Gastroesophageal sphincter (tissue), 4 donors: ENCODE data around the gene KPNA4. TPM values are rescaled to one million over a fixed set of nuclear protein-coding genes. Genes with fewer than 3 reads are reported as not detected.

Experiments used
- ATAC-seq: fragments of 150-250 bp; one replicate; pipeline ENCODE4 v1.9.1; 2016; ENCODE audit warnings: mild to moderate bottlenecking, moderate library complexity
- H3K27ac ChIP-seq, 4 donors: fragments of 200-600 bp; sonication (generic) in 3 of 4; 1 replicate in 3 of 4; 2 replicates in 1 of 4; pipeline ENCODE4 v1.5.1; 2016 to 2019
- H3K27me3 ChIP-seq: fragments of 200-600 bp; sonication (generic); one replicate; pipeline ENCODE4 v1.5.1; 2019
- H3K36me3 ChIP-seq, 2 donors: fragments of 200-600 bp; sonication (generic); one replicate each; pipeline ENCODE4 v1.5.1; 2019; ENCODE audit warnings: control low read depth in 1 of 2
- H3K4me1 ChIP-seq, 3 donors: fragments of 200-600 bp; sonication (generic); 1 replicate in 2 of 3; 2 replicates in 1 of 3; pipeline ENCODE4 v1.5.1; 2016 to 2019; ENCODE audit warnings: control low read depth in 2 of 3
- H3K4me3 ChIP-seq, 2 donors: fragments of 200-600 bp; sonication (generic); one replicate each; pipeline ENCODE4 v1.5.1; 2019; ENCODE audit warnings: mild to moderate bottlenecking in 1 of 2, moderate library complexity in 1 of 2
- H3K9me3 ChIP-seq, 3 donors: fragments of 200-600 bp; sonication (generic); one replicate each; pipeline ENCODE4 v1.5.1; 2017 to 2019; ENCODE audit warnings: control low read depth in 2 of 3
- EP300 ChIP-seq: sonication (generic); formaldehyde crosslinking; IDR thresholded peaks from one replicate; pipeline ENCODE4 v1.6.1; 2017; ENCODE audit warnings: antibody characterized with exemption, mild to moderate bottlenecking
- POLR2A ChIP-seq, 2 donors: fragments of 450-650 bp; IDR thresholded peaks; one replicate each; pipeline ENCODE4 v1.6.1; 2017; ENCODE audit warnings: antibody characterized with exemption in 2 of 2, mild to moderate bottlenecking in 2 of 2, moderate library complexity in 1 of 2
- POLR2AphosphoS5 ChIP-seq: sonication (generic); formaldehyde crosslinking; IDR thresholded peaks from one replicate; pipeline ENCODE4 v1.6.1; 2017; ENCODE audit warnings: antibody characterized with exemption
- WGBS, 2 donors: methylation state at CpG; one replicate each; pipeline ENCODE4 v1.1.5; 2018; ENCODE audit warnings: low coverage in 1 of 2; 5-methylcytosine and 5-hydroxymethylcytosine counted together
- total RNA-seq, 4 donors: library from RNA; depleted of rRNA; stranded (reverse); fragments of >200 nt; gene quantifications; one replicate each; pipeline ENCODE4 v1.1.0, GENCODE V29; 2016
- TF ChIP-seq, protein P1 (sequence below), 4 experiments: fragments of 200-600 bp in 2 of 4; fragments of 450-650 bp in 2 of 4; sonication (generic) in 1 of 4; IDR thresholded peaks; one replicate each; pipeline ENCODE4 v1.5.1; 2017 to 2019; ENCODE audit warnings: antibody characterized with exemption in 4 of 4, mild to moderate bottlenecking in 2 of 4, moderate library complexity in 2 of 4

The KPNA4 gene
- total RNA-seq, 4 donors from 2014 or later = 42.7 to 69.5 (median 55.6) TPM

DNA sequence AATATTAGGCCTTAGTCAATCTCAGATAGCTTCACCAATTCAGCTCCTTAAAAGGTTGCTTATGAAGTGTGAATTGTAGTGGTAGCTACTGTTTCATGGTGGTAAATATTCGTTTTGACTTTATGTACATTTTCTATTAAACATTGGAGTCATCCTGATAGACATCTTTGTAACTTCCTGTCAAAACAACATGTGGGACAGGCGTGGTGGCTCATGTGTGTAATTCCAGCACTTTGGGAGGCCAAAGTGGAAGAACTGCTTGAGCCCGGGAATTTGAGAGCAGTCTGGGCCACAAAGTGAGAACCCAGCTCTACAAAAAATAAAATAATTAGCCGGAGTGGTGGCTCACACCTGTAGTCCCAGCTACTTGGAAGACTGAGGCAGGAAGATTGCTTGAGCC is 113.8 kb downstream of the KPNA4 start:
- Histone ChIP-seq H3K4me1 (peaks cover 0 to 21% (median 3%) of the 10 kb centered on the region in 3 donors), H3K27me3 (peaks cover 19% of the 10 kb centered on the region), H3K9me3 (peaks cover 0 to 5% (median 0%) of the 10 kb centered on the region in 3 donors), H3K27ac (no peak overlapping the region), H3K4me3 (no peak overlapping the region), H3K36me3 (no peaks in the 10 kb centered on the region)
- no peak for ATAC-seq
- TF ChIP-seq, protein P1, sequence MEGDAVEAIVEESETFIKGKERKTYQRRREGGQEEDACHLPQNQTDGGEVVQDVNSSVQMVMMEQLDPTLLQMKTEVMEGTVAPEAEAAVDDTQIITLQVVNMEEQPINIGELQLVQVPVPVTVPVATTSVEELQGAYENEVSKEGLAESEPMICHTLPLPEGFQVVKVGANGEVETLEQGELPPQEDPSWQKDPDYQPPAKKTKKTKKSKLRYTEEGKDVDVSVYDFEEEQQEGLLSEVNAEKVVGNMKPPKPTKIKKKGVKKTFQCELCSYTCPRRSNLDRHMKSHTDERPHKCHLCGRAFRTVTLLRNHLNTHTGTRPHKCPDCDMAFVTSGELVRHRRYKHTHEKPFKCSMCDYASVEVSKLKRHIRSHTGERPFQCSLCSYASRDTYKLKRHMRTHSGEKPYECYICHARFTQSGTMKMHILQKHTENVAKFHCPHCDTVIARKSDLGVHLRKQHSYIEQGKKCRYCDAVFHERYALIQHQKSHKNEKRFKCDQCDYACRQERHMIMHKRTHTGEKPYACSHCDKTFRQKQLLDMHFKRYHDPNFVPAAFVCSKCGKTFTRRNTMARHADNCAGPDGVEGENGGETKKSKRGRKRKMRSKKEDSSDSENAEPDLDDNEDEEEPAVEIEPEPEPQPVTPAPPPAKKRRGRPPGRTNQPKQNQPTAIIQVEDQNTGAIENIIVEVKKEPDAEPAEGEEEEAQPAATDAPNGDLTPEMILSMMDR (IDR thresholded peaks at IDR 0.05) = no peak
- TF ChIP-seq POLR2A (IDR thresholded peaks at IDR 0.05) (no peak), EP300 (no peak), POLR2AphosphoS5 (no peak)
- 72 to 80% methylated on average over 2 to 3 of the region's 4 CpGs for WGBS, 2 donors

DNA sequence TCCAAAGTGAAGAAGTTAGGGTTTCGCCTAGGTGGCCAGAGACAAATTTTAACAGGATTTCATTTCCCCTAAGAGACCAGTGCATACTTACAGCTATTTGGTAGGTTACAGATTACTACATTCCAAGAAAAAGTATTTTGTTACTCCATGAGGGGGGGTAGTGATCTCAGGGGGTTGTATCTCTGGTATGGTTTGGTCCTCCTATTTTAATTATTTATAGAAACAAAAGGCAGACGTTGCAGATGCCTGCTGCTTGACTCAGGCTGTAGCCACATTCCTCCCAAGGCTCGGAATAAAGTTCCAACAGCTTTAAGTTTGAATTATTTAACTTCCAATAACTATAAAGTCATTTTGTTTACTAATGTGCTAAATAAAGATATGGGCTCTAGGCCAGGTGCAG is 114.5 kb downstream of the KPNA4 start:
- 46 to 71% methylated on average over 2 to 3 of the region's 3 CpGs for WGBS, 2 donors
- peaks cover 0 to 21% (median 3%) of the 10 kb centered on the region in 3 donors for H3K4me1 ChIP-seq
- H3K27me3 ChIP-seq = peaks cover 19% of the 10 kb centered on the region
- no peak overlapping the region for H3K4me3 ChIP-seq
- peaks cover 0 to 5% (median 0%) of the 10 kb centered on the region in 3 donors for H3K9me3 ChIP-seq
- no peak for ATAC-seq
- H3K36me3 ChIP-seq = no peaks in the 10 kb centered on the region
- H3K27ac ChIP-seq = peak overlapping the region in 2 of 4 donors; percentile 71 to 81
- TF ChIP-seq, protein P1 (IDR thresholded peaks at IDR 0.05) = no peak
- no peak for TF ChIP-seq POLR2A (IDR thresholded peaks at IDR 0.05)
- TF ChIP-seq POLR2AphosphoS5 = no peak

DNA sequence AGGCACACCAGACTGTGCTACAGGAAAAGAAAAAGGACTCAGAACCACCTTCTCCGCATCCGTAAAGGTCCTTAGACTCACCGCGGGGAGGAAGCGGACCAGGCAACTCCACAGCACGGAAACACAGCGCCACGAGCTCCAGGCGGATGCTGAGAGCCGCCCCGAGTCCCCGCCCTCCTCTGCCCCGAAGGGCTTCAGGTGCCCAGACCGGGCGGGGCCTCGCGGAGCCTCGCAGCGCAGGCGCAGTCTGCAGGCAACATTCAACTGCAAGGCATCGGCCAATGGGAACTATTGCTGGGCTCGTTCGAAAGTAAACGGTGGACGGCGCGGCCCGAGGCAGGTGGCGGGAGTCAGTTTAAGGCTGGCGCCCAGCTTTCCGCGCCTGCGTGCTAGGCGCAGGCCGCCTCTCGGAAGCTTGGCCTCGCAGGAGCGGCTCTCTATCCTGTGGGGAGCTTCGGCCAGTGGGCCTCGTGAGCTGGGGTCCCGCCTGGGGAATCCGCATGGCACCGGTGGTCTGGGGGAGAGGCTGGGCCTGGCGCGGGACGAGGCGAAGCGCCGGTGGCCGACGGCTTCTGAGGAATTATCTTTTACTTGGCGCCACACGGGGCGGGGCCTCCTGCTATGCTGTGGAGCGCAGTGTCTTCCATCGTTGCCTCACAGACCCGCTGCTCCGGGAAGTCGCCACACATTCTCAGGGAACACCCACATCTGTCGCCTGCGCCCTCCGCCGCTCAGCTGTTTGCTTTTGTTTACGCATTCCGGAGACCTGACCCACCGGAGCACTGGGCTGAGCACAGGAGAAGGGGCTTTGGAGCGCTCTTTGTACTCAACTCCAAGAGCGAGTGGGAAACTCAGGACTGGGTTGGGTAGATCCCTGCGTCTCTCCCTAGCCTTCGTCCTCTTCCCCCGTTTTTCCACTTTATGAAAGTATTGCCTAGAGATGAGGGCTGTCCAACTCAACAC is 115.5 kb downstream of the KPNA4 start, which contains the start of gene TRIM59:
Gene TRIM59 (minus strand): TSS at position 151 of the 963 bp plus-strand sequence. CDS start 10,603 bp downstream, outside the sequence.
- peaks cover 0 to 5% (median 0%) of the 10 kb centered on the region in 3 donors for H3K9me3 ChIP-seq
- ATAC-seq = peak; percentile 93
- H3K4me1 ChIP-seq = peaks cover 0 to 21% (median 3%) of the 10 kb centered on the region in 3 donors
- peaks cover 19% of the 10 kb centered on the region for H3K27me3 ChIP-seq
- TF ChIP-seq POLR2AphosphoS5 = no peak
- no peak for TF ChIP-seq EP300
- peak in 1 of 2 donors; percentile 22 for TF ChIP-seq POLR2A (IDR thresholded peaks at IDR 0.05)
- TF ChIP-seq, protein P1 (IDR thresholded peaks at IDR 0.05) = peak in 1 of 4 experiments; percentile 13
- 20 to 77% methylated on average over 4 to 32 of the region's 71 CpGs for WGBS, 2 donors
- no peaks in the 10 kb centered on the region for H3K36me3 ChIP-seq
- peak within 1 kb of the TSS; percentile 8 to 81 (median 74) for H3K27ac ChIP-seq
- peak within 1 kb of the TSS; percentile 31 to 53 for H3K4me3 ChIP-seq

DNA sequence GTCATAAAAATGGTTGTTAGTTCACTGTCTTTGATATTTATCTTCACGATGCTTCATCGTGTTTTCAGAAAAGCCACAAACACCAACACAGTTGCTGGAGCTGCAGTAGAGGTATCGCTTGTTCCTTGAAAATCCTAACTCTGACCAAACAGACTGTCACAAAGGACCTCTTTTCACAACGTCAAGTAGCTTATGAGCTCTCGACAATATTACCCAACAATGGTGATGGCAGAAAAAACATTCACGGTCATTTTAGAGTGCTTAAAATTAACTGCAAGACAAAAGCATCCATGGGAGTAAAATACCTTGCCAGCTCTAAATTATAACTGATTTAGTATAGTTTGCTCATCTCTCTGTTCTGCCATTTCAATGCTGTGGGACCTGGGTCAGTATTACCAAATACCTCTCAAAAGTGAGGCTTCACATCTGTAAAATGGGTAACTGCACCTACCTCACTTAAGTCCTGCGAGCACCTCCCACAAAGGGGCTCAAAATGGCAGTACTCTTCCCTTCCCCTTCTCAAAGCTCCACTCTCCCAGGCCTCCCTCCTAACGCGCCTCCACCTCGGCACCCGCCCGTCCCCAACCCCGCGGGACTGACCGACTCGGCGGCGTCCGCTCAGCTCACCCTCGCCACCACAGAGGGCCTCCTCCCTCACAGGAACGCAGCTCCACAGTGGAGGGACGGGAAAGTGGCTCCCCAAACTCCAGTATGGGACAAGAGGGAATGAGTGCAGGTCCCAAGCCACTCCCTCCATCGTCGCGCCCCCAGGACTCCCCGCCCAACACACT is 116.3 kb downstream of the KPNA4 start:
- WGBS, 2 donors = 2 to 4% methylated on average over 6 to 10 of the region's 26 CpGs
- Histone ChIP-seq H3K27me3 (peaks cover 19% of the 10 kb centered on the region), H3K9me3 (peaks cover 0 to 5% (median 0%) of the 10 kb centered on the region in 3 donors), H3K36me3 (no peaks in the 10 kb centered on the region), H3K4me1 (peaks cover 0 to 21% (median 3%) of the 10 kb centered on the region in 3 donors), H3K27ac (peak overlapping the region; percentile 8 to 81 (median 74)), H3K4me3 (peak overlapping the region; percentile 31 to 53)
- peak; percentile 60 for ATAC-seq
- TF ChIP-seq EP300 (no peak), POLR2AphosphoS5 (no peak), POLR2A (IDR thresholded peaks at IDR 0.05) (no peak)
- TF ChIP-seq, protein P1 (IDR thresholded peaks at IDR 0.05) = no peak
